Renal cortex interstitium (tissue), 11 donors: ENCODE data around the gene SLMAP. TPM values are rescaled to one million over a fixed set of nuclear protein-coding genes. Genes with fewer than 3 reads are reported as not detected.
"Not testable (repeated sequence)": the region's sequence is repeated elsewhere in the genome, so short reads cannot be mapped to it uniquely, and the experiment has no call there.

Experiments used
- DNase-seq, 11 donors: peaks; one replicate each; pipeline ENCODE4 v3.0.0-alpha.2; 2013; ENCODE audit warnings: low read depth in 9 of 11, low spot score in 4 of 11; ENCODE audit errors: extremely low read depth in 1 of 11
- polyA plus RNA-seq, 3 donors: library from polyadenylated mRNA; unstranded; fragments of 120-200 nt; gene quantifications; one replicate each; pipeline ENCODE4 v1.2.1, GENCODE V29; 2013; ENCODE audit not compliant: insufficient read length in 3 of 3

Gene SLMAP
- polyA plus RNA-seq, 3 donors, result 47.2 to 52.9 (median 48.8) TPM

GRCh38 chr3:57852896-57853295, 96.8 kb downstream of the SLMAP start:
- DNase-seq, result peak in 6 of 11 donors; percentile 12 to 37 (median 14)

- DNase-seq, result no peak
These were observed 99.2 kb downstream of the SLMAP start for GRCh38 chr3:57855281-57855680.

- DNase-seq, result no peak
These were observed 99.8 kb downstream of the SLMAP start for GRCh38 chr3:57855943-57856342.

- no peak for DNase-seq
These were observed 100.6 kb downstream of the SLMAP start for GRCh38 chr3:57856675-57857074.

DNA sequence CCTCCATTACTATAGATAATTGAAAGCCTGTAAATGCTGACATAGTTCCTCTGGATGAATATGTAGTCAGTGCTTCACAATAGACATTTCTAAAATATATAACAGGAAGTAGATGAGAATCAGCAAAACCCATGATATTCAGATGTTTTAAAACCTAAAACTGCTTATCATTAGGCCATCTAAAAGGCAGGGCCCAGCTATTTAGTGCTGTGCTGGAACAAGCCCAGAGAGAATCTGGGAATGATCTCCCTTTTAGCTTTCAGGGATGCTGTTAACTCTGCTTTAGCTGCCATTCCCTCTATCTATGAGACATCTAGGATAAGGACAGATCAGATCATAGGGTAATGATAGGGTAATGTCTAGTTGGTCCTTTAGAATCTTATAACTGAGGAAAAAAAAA, 106.8 kb downstream of the SLMAP start:
- no peak for DNase-seq

GRCh38 chr3:57863380-57863779, 107.3 kb downstream of the SLMAP start:
- no peak for DNase-seq

DNA sequence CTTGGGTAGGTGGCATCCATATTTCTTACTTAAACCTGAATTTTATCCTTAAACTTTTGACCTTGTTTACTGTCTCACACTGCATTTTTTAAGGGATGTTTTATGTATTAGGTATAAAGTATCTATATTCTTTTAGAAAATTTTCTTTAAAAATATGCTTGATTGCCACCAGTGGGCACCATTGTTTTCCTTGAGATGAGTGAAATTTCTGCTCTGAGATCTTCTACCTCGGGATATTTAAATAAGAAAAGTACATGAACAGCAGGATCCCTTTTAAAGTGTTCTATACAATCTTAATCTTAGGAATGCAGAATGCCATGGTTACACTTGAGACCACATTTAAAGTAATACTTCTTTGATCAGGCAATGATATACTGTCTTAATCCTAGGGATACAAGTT, 108.7 kb downstream of the SLMAP start:
- DNase-seq, result no peak

DNA sequence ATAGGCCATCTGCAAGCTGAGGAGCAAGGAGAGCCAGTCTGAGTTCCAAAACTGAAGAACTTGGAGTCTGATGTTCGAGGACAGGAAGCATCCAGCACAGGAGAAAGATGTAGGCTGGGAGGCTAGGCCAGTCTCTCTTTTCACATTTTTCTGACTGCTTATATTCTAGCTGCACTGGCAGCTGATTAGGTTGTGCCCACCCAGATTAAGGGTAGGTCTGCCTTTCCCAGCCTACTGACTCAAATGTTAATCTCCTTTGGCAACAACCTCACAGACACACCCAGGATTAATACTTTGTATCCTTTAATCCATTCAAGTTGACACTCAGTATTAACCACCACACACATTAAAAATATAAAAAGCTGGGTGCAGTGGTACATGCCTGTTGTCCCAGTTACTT, 113.0 kb downstream of the SLMAP start:
- DNase-seq, result not testable (repeated sequence)

GRCh38 chr3:57872606-57873005, 116.5 kb downstream of the SLMAP start:
- no peak for DNase-seq

DNA sequence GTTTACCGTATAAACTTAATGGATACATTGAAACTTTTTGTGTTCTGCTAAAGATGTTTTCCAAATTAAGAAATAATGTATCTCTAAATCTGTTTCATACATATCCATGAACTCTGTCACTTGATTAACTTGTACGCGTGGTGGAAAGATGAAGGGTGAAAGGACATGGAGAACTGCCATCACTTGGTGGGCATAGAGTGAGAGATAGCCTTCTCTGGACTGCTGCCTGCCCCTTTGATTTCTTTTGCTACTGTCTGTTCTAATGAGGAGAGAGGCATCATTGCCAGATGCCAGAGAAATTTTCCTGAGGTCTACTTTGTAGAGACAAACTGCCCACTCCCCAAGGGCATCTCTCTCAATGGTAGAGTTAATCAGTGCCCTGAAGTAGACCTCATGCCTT, 120.5 kb downstream of the SLMAP start:
- no peak for DNase-seq

DNA sequence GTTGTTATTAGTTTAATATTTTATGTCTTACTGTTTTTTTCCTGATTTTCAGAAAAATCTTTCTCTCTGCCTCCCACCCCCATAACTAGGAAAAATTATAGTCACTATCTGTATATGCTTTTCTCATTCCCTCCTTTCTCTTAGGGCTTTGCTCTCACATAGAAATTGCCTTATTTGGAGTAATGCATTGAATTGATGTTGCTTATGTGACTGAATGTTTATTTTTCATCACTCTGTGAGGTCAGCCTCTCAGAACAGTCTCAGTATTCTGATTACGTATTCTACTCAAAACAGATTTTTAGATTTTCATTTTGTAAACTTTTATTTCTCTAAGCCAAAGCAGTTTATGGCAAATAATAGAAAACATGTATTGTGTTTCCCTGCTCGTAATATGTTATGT, 121.0 kb downstream of the SLMAP start:
- DNase-seq, result no peak

DNA sequence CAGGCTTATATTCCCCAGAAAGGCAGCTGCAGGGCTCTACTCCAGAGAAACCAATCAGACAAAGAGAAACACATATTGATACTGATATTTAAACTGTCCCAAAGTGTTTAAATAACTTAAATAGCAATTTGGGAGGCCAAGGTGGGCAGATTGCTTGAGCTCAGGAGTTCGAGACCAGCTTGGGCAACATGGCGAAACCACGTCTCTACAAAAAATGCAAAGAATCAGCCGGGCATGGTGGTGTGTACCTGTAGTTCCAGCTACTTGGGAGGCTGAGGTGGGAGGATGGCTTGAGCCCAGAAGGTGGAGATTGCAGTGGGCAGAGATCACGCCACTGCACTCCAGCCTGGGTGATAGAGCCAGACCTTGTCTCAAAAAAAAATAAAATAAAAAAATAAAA, 128.3 kb downstream of the SLMAP start:
- DNase-seq, result not testable (repeated sequence)

- DNase-seq, result no peak
These were observed 133.7 kb downstream of the SLMAP start for GRCh38 chr3:57889807-57890206.

DNA sequence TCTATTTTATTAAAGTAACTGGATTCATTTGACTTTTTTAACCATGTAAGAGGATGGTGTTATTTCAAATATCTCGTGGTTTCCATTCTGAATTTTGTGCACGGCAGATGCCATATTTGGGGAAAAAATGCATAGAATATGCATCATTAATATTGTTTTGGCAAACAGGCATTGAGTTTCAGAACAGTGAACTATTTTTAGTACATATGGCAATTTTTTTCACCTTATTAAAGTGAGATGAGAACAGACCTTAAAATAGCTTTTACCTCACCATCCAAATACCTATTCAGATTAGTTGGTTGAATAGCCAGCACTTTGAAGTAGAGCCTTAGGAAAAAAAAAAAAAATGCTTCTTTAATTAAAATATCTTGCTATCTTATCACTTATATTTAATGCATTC, 134.8 kb downstream of the SLMAP start:
- DNase-seq, result no peak

DNA sequence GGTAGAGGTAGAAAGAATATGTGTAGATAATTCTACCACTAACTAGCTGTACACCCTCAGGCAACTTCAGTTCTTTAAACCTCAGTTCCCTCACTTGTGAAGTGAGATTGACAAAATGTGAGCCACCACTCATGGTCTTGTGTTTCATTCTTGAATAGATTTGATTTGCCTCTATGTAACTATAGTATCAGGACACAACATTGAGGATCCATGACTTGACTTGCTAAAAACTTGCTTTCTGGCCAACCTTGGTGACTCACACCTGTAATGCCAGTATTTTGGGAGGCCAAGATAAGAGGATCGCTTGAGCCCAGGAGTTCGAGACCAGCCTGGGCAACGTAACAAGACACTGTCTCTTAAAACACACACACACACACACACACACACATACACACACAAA, 136.3 kb downstream of the SLMAP start:
- no peak for DNase-seq

DNA sequence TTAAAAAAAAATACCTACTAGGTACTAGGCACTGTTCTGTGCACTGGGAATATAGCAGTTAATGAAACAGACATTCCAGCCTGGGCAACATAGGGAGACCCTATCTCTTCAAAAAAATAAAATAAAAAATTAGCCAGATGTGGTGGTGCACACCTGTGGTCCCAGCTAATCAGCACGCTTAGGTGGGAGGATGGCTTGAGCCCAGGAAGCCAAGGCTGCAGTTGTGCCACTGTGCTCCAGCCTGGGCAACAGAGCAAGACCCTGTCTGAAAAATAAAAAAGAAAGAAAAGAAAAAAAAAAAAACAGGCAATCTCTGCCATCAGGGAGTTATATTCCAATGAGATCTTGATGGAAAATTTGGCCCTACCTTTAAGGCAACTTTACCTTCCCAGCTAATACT, 137.0 kb downstream of the SLMAP start:
- no peak for DNase-seq

- no peak for DNase-seq
These were observed 137.6 kb downstream of the SLMAP start for GRCh38 chr3:57893668-57894067.

GRCh38 chr3:57896031-57896430, 139.9 kb downstream of the SLMAP start:
- no peak for DNase-seq

GRCh38 chr3:57896691-57897090, 140.6 kb downstream of the SLMAP start:
- no peak for DNase-seq

GRCh38 chr3:57900786-57901185, 144.7 kb downstream of the SLMAP start:
- no peak for DNase-seq

GRCh38 chr3:57903124-57903890, 147.2 kb downstream of the SLMAP start:
- DNase-seq, result peak in 3 of 11 donors; percentile 8 to 12 (median 9)
